Fibroblast of skin of abdomen (primary cell): Measurements from ENCODE around the gene SATB2.

Source experiments
- DNase-seq: peaks from one replicate; pipeline ENCODE4 v3.0.0-alpha.2; 2013

Gene SATB2

GRCh38 chr2:199230091-199230490 is 227.6 kb downstream of the SATB2 start:
- DNase-seq = no peak

GRCh38 chr2:199228887-199229819 is 228.6 kb downstream of the SATB2 start:
- peak; percentile 96 for DNase-seq

- no peak for DNase-seq
Measured at GRCh38 chr2:199223791-199224190, 233.9 kb downstream of the SATB2 start.

GRCh38 chr2:199220920-199221319 is 236.8 kb downstream of the SATB2 start:
- DNase-seq = no peak

- no peak for DNase-seq
Measured at GRCh38 chr2:199219551-199219950, 238.2 kb downstream of the SATB2 start.
